LoVo (cell line): ENCODE data around the gene ATXN1.
"Not testable (repeated sequence)": the region's sequence is repeated elsewhere in the genome, so short reads cannot be mapped to it uniquely, and the experiment has no call there.

ENCODE experiments used
- DNase-seq: peaks from one replicate; pipeline ENCODE4 v3.0.0-alpha.2; 2016; ENCODE audit warnings: low spot score

Gene ATXN1

GRCh38 chr6:16270178-16270794, 491.0 kb downstream of the ATXN1 start:
- no peak for DNase-seq

GRCh38 chr6:16269442-16270070, 491.7 kb downstream of the ATXN1 start:
- DNase-seq, result not testable (repeated sequence)

- no peak for DNase-seq
These were observed 493.6 kb downstream of the ATXN1 start for GRCh38 chr6:16267428-16268263.

GRCh38 chr6:16265351-16266341, 495.6 kb downstream of the ATXN1 start:
- no peak for DNase-seq

- no peak for DNase-seq
These were observed 496.5 kb downstream of the ATXN1 start for GRCh38 chr6:16264785-16265184.

- DNase-seq, result not testable (repeated sequence)
These were observed 497.7 kb downstream of the ATXN1 start for GRCh38 chr6:16263464-16264099.

GRCh38 chr6:16262773-16263172, 498.5 kb downstream of the ATXN1 start:
- DNase-seq, result not testable (repeated sequence)

- DNase-seq, result not testable (repeated sequence)
These were observed 500.7 kb downstream of the ATXN1 start for GRCh38 chr6:16260602-16261001.

GRCh38 chr6:16259604-16260003, 501.7 kb downstream of the ATXN1 start:
- not testable (repeated sequence) for DNase-seq

GRCh38 chr6:16258709-16259075, 502.6 kb downstream of the ATXN1 start:
- DNase-seq, result no peak

- no peak for DNase-seq
These were observed 503.1 kb downstream of the ATXN1 start for GRCh38 chr6:16257999-16258708.

GRCh38 chr6:16256781-16257180, 504.5 kb downstream of the ATXN1 start:
- no peak for DNase-seq

GRCh38 chr6:16254535-16254934, 506.7 kb downstream of the ATXN1 start:
- DNase-seq, result no peak

GRCh38 chr6:16253399-16254144, 507.7 kb downstream of the ATXN1 start:
- DNase-seq, result no peak

GRCh38 chr6:16252686-16253299, 508.5 kb downstream of the ATXN1 start:
- no peak for DNase-seq

GRCh38 chr6:16251706-16252105, 509.6 kb downstream of the ATXN1 start:
- DNase-seq, result no peak

- no peak for DNase-seq
These were observed 511.3 kb downstream of the ATXN1 start for GRCh38 chr6:16249971-16250370.
